HG03558 (cell line): ENCODE results near the gene PPAT.
A peak's percentile ranks its signal among the peaks of the same experiment; 100 is the strongest.
"Not testable (repeated sequence)": the region's sequence is repeated elsewhere in the genome, so short reads cannot be mapped to it uniquely, and the experiment has no call there.

Source experiments
- ATAC-seq: cut with Tn5 transposase; IDR thresholded peaks from one replicate; pipeline ENCODE4 v1.9.1; 2021; ENCODE audit warnings: moderate number of reproducible peaks; ENCODE audit not compliant: unreplicated experiment; ENCODE audit errors: extremely low read depth

The PPAT gene

DNA sequence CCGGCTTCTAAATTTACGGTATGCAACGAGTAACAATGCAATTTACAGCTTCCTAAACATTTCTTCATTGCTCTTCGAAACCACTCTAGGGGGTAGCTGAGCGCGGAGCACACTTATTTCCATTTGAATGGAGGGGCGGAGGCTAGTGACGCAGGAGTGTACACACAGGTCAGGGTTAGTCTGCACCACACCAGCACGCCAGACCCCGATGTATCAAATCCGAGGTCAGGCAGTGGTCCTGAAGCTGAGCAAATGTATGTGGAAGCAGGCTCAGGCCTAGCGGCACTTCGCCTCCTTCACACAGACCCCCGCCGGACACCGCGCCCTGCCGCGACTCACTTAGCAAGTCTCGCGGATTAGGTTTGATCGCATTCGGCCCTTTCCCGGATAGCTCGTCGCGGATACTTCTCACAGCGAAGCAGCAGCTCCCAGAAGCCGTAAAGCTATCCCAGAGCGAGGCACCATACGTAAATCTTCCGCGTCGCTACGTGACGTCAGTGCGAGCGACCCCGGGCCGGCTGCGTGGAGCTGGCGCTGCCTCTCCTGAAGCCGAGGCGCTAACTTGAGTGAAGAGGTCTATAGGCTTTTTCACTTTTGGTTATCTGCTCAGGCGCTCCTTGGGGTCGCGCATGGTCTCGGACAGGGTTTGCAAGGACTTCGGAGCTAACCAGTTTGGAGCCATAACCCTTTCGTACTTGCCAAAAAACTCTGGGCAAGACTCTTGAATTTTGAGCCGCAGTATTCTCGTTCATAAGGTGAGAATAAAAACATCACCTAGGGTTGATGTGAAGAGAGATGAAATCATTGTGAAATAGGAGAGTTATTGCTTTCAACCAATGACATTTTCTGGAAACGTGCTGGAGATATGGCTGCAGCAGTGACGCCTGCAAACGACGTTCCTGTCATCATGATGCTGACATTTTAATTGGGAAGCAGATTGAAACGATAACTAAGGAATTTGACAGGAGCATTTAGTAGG, 48.1 kb downstream of the PPAT start, which contains the start of gene AASDH:
AASDH (minus strand) TSS at position 469 of the 979 bp plus-strand sequence. CDS start 3,192 bp downstream, outside the sequence.
- peak; percentile 85 for ATAC-seq

GRCh38 chr4:56386091-56386490, 49.3 kb downstream of the PPAT start:
- ATAC-seq, result no peak

DNA sequence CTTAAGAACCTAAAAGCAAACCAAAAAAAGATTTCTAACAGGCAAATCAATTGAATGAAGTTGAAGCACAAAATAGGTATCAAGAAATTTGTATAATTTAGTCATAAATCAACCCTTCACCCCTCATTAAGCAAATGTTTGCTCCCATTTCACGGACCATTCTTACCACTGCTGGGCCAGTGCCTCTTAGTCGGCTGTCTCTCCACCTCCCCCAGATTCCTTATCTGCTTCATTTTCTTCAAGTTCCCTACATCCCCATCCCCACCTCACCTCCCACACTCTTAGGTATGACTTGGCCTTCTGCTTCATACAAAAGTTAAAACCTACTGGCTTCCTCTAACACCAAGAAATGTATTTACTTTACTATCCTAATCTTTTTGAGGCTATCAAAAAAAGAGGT, 60.0 kb downstream of the PPAT start:
- no peak for ATAC-seq

DNA sequence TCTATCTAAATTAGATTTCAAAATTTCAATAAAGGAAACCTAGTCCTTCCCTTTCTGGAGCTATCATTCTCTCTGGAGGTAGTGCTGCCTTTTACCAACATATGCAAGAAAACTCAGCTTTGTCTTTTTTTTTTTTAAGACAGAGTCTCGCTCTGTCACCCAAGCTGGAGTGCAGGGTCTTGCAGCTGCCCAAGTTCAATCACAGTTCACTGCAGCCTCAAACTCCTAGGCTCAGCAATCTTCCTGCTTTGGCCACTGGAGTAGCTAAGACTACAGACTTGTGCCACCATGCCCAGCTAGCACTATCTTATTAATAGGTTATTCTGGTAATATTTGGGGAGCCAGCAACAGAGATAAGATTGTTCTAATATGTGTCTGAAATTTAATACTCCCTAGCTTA, 60.5 kb downstream of the PPAT start:
- ATAC-seq, result no peak

- no peak for ATAC-seq
Observed at GRCh38 chr4:56372774-56373173, 62.6 kb downstream of the PPAT start.

DNA sequence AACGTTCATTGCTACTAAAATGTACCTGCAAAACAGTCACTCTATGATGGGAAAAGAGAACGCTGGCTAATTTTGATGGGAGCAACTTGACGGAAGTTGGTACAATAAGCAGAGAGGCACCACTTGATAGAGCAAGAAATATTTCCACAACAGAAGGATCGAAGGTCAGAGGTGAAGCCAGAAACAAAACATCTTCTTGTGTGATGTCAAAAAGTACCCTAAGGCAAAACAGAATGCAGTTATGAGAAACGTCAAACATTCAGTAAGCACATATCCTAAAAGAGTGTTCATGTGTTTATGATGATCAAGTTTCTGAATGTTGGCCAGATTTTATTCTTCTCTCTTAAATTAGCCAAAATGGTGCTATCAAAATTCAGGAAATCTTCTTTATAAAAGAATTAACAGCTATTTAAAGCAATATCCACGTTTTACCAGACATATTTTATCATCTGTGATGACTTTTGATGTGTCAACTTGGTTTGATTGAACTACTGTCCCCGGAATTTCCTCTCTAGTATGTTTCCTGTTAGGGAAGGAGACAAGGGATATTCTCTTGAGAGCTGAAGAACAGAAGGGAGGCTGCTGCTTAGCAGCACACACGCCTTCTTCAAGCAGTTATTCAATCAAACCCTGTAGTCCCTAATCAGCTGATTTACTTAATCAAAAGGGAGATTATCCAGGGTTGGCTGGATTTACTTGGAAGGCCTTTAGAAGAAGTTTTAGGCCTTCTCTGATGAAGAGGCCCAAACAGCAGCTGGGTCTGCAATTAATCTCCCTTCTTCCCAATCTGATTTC, 63.8 kb downstream of the PPAT start:
- no peak for ATAC-seq

GRCh38 chr4:56370377-56370776, 65.0 kb downstream of the PPAT start:
- no peak for ATAC-seq

- not testable (repeated sequence) for ATAC-seq
Observed at GRCh38 chr4:56362981-56363380, 72.4 kb downstream of the PPAT start.

- no peak for ATAC-seq
Observed at GRCh38 chr4:56360071-56360470, 75.3 kb downstream of the PPAT start.

DNA sequence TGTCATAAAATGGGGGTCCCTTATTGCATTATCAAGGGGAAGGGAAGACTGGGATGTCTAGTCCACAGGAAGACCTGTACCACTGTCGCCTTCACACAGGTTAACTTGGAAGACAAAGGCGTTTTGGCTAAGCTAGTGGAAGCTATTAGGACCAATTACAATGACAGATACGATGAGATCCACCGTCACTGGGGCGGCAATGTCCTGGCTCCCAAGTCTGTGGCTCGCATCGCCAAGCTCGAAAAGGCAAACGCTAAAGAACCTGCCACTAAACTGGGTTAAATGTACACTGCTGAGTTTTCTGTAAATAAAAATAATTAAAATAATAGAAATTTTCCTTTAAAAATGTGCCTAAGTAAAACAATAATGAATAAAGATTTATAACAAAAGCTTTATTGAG, 78.8 kb downstream of the PPAT start:
- ATAC-seq, result no peak

DNA sequence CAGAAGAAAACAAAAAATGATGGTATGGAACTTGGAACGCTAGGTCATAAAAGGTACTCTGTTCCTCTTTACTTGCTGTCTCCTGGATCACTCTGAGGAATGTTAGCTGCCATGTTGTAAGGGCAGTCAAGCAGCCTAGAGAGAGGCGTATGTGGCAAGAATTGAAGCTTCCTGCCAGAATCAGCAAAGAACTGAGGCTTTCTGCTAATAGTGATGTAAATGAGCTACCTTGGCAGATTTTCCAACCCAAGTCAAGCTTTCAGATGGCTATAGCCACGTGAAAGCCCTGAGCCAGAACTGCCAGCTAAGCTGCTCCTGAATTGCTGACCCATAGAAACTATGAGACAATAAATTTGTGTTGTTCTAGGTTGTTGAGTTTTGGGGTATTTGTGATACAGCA, 86.8 kb downstream of the PPAT start:
- ATAC-seq, result no peak

- ATAC-seq, result no peak
Observed at GRCh38 chr4:56345458-56345857, 90.0 kb downstream of the PPAT start.
